H1 (cell line): ENCODE data around the gene CAPZB.

Experiments
- EP300 ChIP-seq, 2 experiments: IDR thresholded peaks; 1 replicate in 1 of 2; 2 replicates in 1 of 2; pipeline ENCODE4 v1.6.1; 2011 to 2012; ENCODE audit warnings: low read depth in 2 of 2, low read length in 2 of 2, mild to moderate bottlenecking in 2 of 2, borderline replicate concordance in 1 of 2, inconsistent platforms in 1 of 2, moderate library complexity in 1 of 2
- FOSL1 ChIP-seq: IDR thresholded peaks from 2 replicates; pipeline ENCODE4 v1.6.1; 2011; ENCODE audit warnings: mild to moderate bottlenecking, low read depth, low read length, moderate library complexity; ENCODE audit not compliant: insufficient read depth
- GABPA ChIP-seq: IDR thresholded peaks from 2 replicates; pipeline ENCODE4 v1.6.1; 2011; ENCODE audit warnings: mild to moderate bottlenecking, low read length, moderate library complexity, borderline replicate concordance; ENCODE audit not compliant: insufficient read depth
- JUN ChIP-seq: IDR thresholded peaks from 2 replicates; pipeline ENCODE4 v1.6.1; 2011; ENCODE audit warnings: low read depth, mild to moderate bottlenecking, improper control_type of control experiment, low read length
- JUND ChIP-seq: IDR thresholded peaks from 2 replicates; pipeline ENCODE4 v1.6.1; 2011; ENCODE audit warnings: mild to moderate bottlenecking, improper control_type of control experiment, low read length
- POLR2AphosphoS5 ChIP-seq: IDR thresholded peaks from 2 replicates; pipeline ENCODE4 v1.6.1; 2011; ENCODE audit warnings: low read depth, low read length
- RFX5 ChIP-seq: IDR thresholded peaks from 2 replicates; pipeline ENCODE4 v1.6.1; 2011; ENCODE audit warnings: low read depth, low read length, improper control_type of control experiment, borderline replicate concordance
- SP1 ChIP-seq: IDR thresholded peaks from 2 replicates; pipeline ENCODE4 v1.6.1; 2011; ENCODE audit warnings: low read depth, low read length
- SP2 ChIP-seq: IDR thresholded peaks from 2 replicates; pipeline ENCODE4 v1.6.1; 2012; ENCODE audit warnings: mild to moderate bottlenecking, low read length, inconsistent platforms
- TAF1 ChIP-seq: IDR thresholded peaks from 2 replicates; pipeline ENCODE4 v1.6.1; 2011; ENCODE audit warnings: mild to moderate bottlenecking, low read depth, low read length
- TCF12 ChIP-seq: IDR thresholded peaks from 2 replicates; pipeline ENCODE4 v1.6.1; 2011; ENCODE audit warnings: low read depth, mild to moderate bottlenecking, low read length
- TF ChIP-seq, protein P1 (sequence below), 3 experiments: IDR thresholded peaks; 1 replicate in 2 of 3; 2 replicates in 1 of 3; pipeline versions ENCODE4 v1.5.1 to v1.6.1; 2011; ENCODE audit warnings: low read length in 3 of 3, mild to moderate bottlenecking in 3 of 3, inconsistent platforms in 2 of 3, low read depth in 1 of 3, moderate library complexity in 1 of 3; ENCODE audit not compliant: insufficient read depth in 1 of 3; ENCODE audit errors: control extremely low read depth in 1 of 3
- TF ChIP-seq, protein P2 (sequence below): IDR thresholded peaks from 2 replicates; pipeline ENCODE4 v1.6.1; 2012; ENCODE audit warnings: inconsistent platforms

DNA sequence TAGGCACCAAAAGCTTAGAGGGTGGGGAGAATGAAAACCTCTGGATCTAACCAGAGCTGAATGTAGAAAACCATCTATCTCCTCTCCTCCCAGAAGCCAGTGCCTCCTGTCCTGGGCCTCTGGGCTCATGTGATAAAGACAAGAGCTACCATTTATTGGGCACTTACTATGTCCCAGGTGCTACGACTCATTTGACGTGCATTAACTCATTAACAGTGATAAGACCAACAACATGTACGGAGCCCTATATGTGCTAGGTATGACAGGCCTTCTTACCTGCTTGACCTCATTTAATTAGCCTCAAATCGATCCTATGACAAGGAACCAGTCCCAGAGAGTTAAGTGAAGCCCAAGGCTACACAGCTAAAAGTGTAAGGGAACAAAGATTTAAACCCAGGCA lies 19.7 kb downstream of the CAPZB start:
- TF ChIP-seq SP2 (no peak), JUND (no peak), GABPA (no peak), EP300 (IDR thresholded peaks at IDR 0.05; ENCODE audit: borderline replicate concordance in 1 of 2, low read depth in 2 of 2, low read length in 2 of 2) (no peak), POLR2AphosphoS5 (no peak), FOSL1 (no peak), TAF1 (no peak), TCF12 (no peak), JUN (no peak), SP1 (no peak), RFX5 (no peak)
- TF ChIP-seq, protein P1, sequence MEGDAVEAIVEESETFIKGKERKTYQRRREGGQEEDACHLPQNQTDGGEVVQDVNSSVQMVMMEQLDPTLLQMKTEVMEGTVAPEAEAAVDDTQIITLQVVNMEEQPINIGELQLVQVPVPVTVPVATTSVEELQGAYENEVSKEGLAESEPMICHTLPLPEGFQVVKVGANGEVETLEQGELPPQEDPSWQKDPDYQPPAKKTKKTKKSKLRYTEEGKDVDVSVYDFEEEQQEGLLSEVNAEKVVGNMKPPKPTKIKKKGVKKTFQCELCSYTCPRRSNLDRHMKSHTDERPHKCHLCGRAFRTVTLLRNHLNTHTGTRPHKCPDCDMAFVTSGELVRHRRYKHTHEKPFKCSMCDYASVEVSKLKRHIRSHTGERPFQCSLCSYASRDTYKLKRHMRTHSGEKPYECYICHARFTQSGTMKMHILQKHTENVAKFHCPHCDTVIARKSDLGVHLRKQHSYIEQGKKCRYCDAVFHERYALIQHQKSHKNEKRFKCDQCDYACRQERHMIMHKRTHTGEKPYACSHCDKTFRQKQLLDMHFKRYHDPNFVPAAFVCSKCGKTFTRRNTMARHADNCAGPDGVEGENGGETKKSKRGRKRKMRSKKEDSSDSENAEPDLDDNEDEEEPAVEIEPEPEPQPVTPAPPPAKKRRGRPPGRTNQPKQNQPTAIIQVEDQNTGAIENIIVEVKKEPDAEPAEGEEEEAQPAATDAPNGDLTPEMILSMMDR (IDR thresholded peaks at IDR 0.05; ENCODE audit: control extremely low read depth in 1 of 3, insufficient read depth in 1 of 3, low read depth in 1 of 3, low read length in 3 of 3), result no peak
- TF ChIP-seq, protein P2, sequence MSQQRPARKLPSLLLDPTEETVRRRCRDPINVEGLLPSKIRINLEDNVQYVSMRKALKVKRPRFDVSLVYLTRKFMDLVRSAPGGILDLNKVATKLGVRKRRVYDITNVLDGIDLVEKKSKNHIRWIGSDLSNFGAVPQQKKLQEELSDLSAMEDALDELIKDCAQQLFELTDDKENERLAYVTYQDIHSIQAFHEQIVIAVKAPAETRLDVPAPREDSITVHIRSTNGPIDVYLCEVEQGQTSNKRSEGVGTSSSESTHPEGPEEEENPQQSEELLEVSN, result no peak
